Right kidney (tissue), 9 donors: Measurements from ENCODE around the gene PM20D2.
"Not testable (repeated sequence)": the region's sequence is repeated elsewhere in the genome, so short reads cannot be mapped to it uniquely, and the experiment has no call there.

ENCODE experiments used
- DNase-seq: peaks from one replicate; pipeline ENCODE4 v3.0.0-alpha.2; 2016
- long read RNA-seq, 8 donors: transcript quantifications; one replicate each; lab custom pipeline, GENCODE V29; 2026

Gene PM20D2
- long read RNA-seq, donor 1, full-length matches to known transcripts: 9 of 9 reads
- long read RNA-seq, donor 1, partial matches to known transcripts: 0 of 9 reads
- long read RNA-seq, donor 1, other reads (novel, unspliced or antisense): 0 of 9 reads
- long read RNA-seq, donor 2, full-length matches to known transcripts: 4 of 4 reads
- long read RNA-seq, donor 2, partial matches to known transcripts: 0 of 4 reads
- long read RNA-seq, donor 2, other reads (novel, unspliced or antisense): 0 of 4 reads
- long read RNA-seq, donor 3, full-length matches to known transcripts: 6 of 12 reads
- long read RNA-seq, donor 3, partial matches to known transcripts: 6 of 12 reads
- long read RNA-seq, donor 3, other reads (novel, unspliced or antisense): 0 of 12 reads
- long read RNA-seq, donor 4, full-length matches to known transcripts: 9 of 9 reads
- long read RNA-seq, donor 4, partial matches to known transcripts: 0 of 9 reads
- long read RNA-seq, donor 4, other reads (novel, unspliced or antisense): 0 of 9 reads
- long read RNA-seq, donor 5, full-length matches to known transcripts: 8 of 8 reads
- long read RNA-seq, donor 5, partial matches to known transcripts: 0 of 8 reads
- long read RNA-seq, donor 5, other reads (novel, unspliced or antisense): 0 of 8 reads
- long read RNA-seq, donor 6, full-length matches to known transcripts: 4 of 9 reads
- long read RNA-seq, donor 6, partial matches to known transcripts: 5 of 9 reads
- long read RNA-seq, donor 6, other reads (novel, unspliced or antisense): 0 of 9 reads
- long read RNA-seq, donor 7, full-length matches to known transcripts: 11 of 11 reads
- long read RNA-seq, donor 7, partial matches to known transcripts: 0 of 11 reads
- long read RNA-seq, donor 7, other reads (novel, unspliced or antisense): 0 of 11 reads
- long read RNA-seq, donor 8, full-length matches to known transcripts: 7 of 61 reads
- long read RNA-seq, donor 8, partial matches to known transcripts: 54 of 61 reads
- long read RNA-seq, donor 8, other reads (novel, unspliced or antisense): 0 of 61 reads

- DNase-seq: peak; percentile 97
These were observed at the start of gene PM20D2 for GRCh38 chr6:89145956-89146717. TSS of gene PM20D2 (plus strand) at chr6:89146055. CDS start at chr6:89146145, 90 bp downstream.

GRCh38 chr6:89098461-89098860 lies 47.4 kb upstream of the PM20D2 start:
- DNase-seq: no peak

GRCh38 chr6:89100114-89100513 lies 45.7 kb upstream of the PM20D2 start:
- DNase-seq: no peak

GRCh38 chr6:89110284-89110683 lies 35.6 kb upstream of the PM20D2 start:
- no peak for DNase-seq

- no peak for DNase-seq
These were observed 33.9 kb upstream of the PM20D2 start for GRCh38 chr6:89111933-89112332.

- no peak for DNase-seq
These were observed 29.2 kb upstream of the PM20D2 start for GRCh38 chr6:89116702-89117101.

GRCh38 chr6:89117211-89118108 lies 28.4 kb upstream of the PM20D2 start, which contains the start of gene SRSF12:
TSS of gene SRSF12 (minus strand) at chr6:89118071. CDS start at chr6:89117887, 184 bp downstream.
- DNase-seq: peak; percentile 93

GRCh38 chr6:89118931-89119330 lies 26.9 kb upstream of the PM20D2 start:
- DNase-seq: no peak

GRCh38 chr6:89120371-89120770 lies 25.5 kb upstream of the PM20D2 start:
- DNase-seq: no peak

- no peak for DNase-seq
These were observed 23.9 kb upstream of the PM20D2 start for GRCh38 chr6:89121934-89122333.

- no peak for DNase-seq
These were observed 23.2 kb upstream of the PM20D2 start for GRCh38 chr6:89122625-89123024.

GRCh38 chr6:89128256-89128671 lies 17.6 kb upstream of the PM20D2 start:
- DNase-seq: not testable (repeated sequence)

- no peak for DNase-seq
These were observed 14.3 kb upstream of the PM20D2 start for GRCh38 chr6:89131599-89131998.

GRCh38 chr6:89132057-89132456 lies 13.8 kb upstream of the PM20D2 start:
- DNase-seq: no peak

- no peak for DNase-seq
These were observed 11.9 kb upstream of the PM20D2 start for GRCh38 chr6:89133981-89134380.

- DNase-seq: no peak
These were observed 11.1 kb upstream of the PM20D2 start for GRCh38 chr6:89134723-89135122.

GRCh38 chr6:89138173-89138572 lies 7.7 kb upstream of the PM20D2 start:
- no peak for DNase-seq

GRCh38 chr6:89139509-89140346 lies 6.1 kb upstream of the PM20D2 start:
- DNase-seq: no peak

- DNase-seq: no peak
These were observed 5.3 kb upstream of the PM20D2 start for GRCh38 chr6:89140347-89141156.
